Body of pancreas (tissue), 4 donors: Measurements from ENCODE around the gene ABHD12. TPM values are rescaled to one million over a fixed set of nuclear protein-coding genes. Genes with fewer than 3 reads are reported as not detected.

Source experiments
- ATAC-seq: fragments of 150-250 bp; one replicate; pipeline ENCODE4 v1.9.1; 2016
- DNase-seq, 4 donors: peaks; one replicate each; pipeline ENCODE4 v3.0.0-alpha.2; 2019
- H3K27ac ChIP-seq, 4 donors: fragments of 200-600 bp; sonication (generic); 1 replicate in 3 of 4; 2 replicates in 1 of 4; pipeline versions ENCODE4 v1.5.1 to v1.6.1; 2016 to 2019; ENCODE audit warnings: mild to moderate bottlenecking in 1 of 4, mixed read lengths in 1 of 4, moderate library complexity in 1 of 4
- H3K27me3 ChIP-seq, 2 donors: fragments of 200-600 bp; sonication (generic); one replicate each; pipeline ENCODE4 v1.6.0; 2016; ENCODE audit warnings: mild to moderate bottlenecking in 1 of 2
- H3K36me3 ChIP-seq, 2 donors: fragments of 200-600 bp; sonication (generic); replicated peaks in 1 of 2; 2 replicates each; pipeline ENCODE4 v1.5.1; 2016; ENCODE audit warnings: low read depth in 2 of 2; ENCODE audit not compliant: insufficient read depth in 1 of 2
- H3K4me1 ChIP-seq: fragments of 200-600 bp; sonication (generic); one replicate; pipeline ENCODE4 v1.6.0; 2016
- H3K4me3 ChIP-seq, 2 donors: fragments of 200-600 bp; sonication (generic); 1 replicate in 1 of 2; 2 replicates in 1 of 2; pipeline ENCODE4 v1.5.1; 2016 to 2019
- H3K9me3 ChIP-seq, 3 donors: fragments of 200-600 bp; sonication (generic); 1 replicate in 2 of 3; 2 replicates in 1 of 3; pipeline ENCODE4 v1.5.1; 2016
- POLR2A ChIP-seq, 3 donors: fragments of 450-650 bp; IDR thresholded peaks; one replicate each; pipeline ENCODE4 v1.6.1; 2016; ENCODE audit warnings: antibody characterized with exemption in 3 of 3, mild to moderate bottlenecking in 2 of 3
- WGBS, 2 donors: methylation state at CpG; one replicate each; pipeline ENCODE4 v1.1.5; 2017; 5-methylcytosine and 5-hydroxymethylcytosine counted together
- intact Hi-C: fragments of 100-400 bp; cut with DNase I; formaldehyde crosslinking; loops from one replicate; pipeline ENCODE4 v1.15.1; 2023
- total RNA-seq, 2 donors: library from RNA; depleted of rRNA; stranded (reverse); fragments of >200 nt; gene quantifications; one replicate each; pipeline ENCODE4 v1.1.0, GENCODE V29; 2016
- TF ChIP-seq, protein P1 (sequence below), 7 experiments: fragments of 450-650 bp in 4 of 7; fragments of 200-600 bp in 3 of 7; sonication (generic) in 3 of 7; IDR thresholded peaks; one replicate each; pipeline ENCODE4 v1.5.1; 2016 to 2019; ENCODE audit warnings: antibody characterized with exemption in 7 of 7

ABHD12 gene
- total RNA-seq, 2 donors from 2014 or later: 74.7 to 106 TPM

DNA sequence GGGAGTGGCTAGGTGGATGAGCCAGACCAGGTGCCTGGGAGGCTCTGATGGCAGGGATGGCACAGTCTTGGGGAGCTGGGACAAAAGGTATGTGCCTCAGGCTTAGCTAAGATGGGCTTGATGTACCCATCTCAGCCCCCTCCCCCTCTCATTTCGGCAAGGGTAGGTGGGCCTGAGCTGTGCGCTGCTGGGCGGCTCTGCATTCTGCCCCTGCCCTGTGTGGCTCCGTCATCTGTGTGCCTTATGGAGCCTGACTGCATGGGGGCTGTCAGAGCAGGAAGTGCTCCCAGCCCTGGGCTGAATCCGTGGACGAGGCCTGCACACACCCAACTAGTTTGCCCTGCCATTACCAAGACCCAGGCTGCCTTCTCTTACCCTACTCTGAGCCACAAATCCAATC lies 88.0 kb downstream of the ABHD12 start:
- 91 to 95% methylated on average over 5 to 6 of the region's 6 CpGs for WGBS, 2 donors
- Histone ChIP-seq H3K36me3 (peaks cover 0 to 15% of the 10 kb centered on the region in 2 donors), H3K27ac (no peak overlapping the region), H3K27me3 (no peaks in the 10 kb centered on the region), H3K4me1 (no peaks in the 10 kb centered on the region), H3K9me3 (no peaks in the 10 kb centered on the region), H3K4me3 (no peak overlapping the region)
- TF ChIP-seq POLR2A (IDR thresholded peaks at IDR 0.05): no peak
- TF ChIP-seq, protein P1, sequence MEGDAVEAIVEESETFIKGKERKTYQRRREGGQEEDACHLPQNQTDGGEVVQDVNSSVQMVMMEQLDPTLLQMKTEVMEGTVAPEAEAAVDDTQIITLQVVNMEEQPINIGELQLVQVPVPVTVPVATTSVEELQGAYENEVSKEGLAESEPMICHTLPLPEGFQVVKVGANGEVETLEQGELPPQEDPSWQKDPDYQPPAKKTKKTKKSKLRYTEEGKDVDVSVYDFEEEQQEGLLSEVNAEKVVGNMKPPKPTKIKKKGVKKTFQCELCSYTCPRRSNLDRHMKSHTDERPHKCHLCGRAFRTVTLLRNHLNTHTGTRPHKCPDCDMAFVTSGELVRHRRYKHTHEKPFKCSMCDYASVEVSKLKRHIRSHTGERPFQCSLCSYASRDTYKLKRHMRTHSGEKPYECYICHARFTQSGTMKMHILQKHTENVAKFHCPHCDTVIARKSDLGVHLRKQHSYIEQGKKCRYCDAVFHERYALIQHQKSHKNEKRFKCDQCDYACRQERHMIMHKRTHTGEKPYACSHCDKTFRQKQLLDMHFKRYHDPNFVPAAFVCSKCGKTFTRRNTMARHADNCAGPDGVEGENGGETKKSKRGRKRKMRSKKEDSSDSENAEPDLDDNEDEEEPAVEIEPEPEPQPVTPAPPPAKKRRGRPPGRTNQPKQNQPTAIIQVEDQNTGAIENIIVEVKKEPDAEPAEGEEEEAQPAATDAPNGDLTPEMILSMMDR (IDR thresholded peaks at IDR 0.05): no peak
- DNase-seq (no peak), ATAC-seq (no peak)
- intact Hi-C loops: no loop called here

GRCh38 chr20:25301357-25301920 lies 89.2 kb downstream of the ABHD12 start:
- no peak for ATAC-seq
- 86 to 96% methylated on average over 5 to 9 of the region's 9 CpGs for WGBS, 2 donors
- TF ChIP-seq POLR2A (IDR thresholded peaks at IDR 0.05): no peak
- TF ChIP-seq, protein P1 (IDR thresholded peaks at IDR 0.05): no peak

GRCh38 chr20:25300496-25301170 lies 90.0 kb downstream of the ABHD12 start:
- Histone ChIP-seq H3K27me3 (no peaks in the 10 kb centered on the region), H3K9me3 (no peaks in the 10 kb centered on the region), H3K4me1 (peaks cover 17% of the 10 kb centered on the region), H3K4me3 (no peak overlapping the region), H3K27ac (no peak overlapping the region), H3K36me3 (peaks cover 0 to 13% of the 10 kb centered on the region in 2 donors)
- 76 to 91% methylated on average over 3 to 13 of the region's 13 CpGs for WGBS, 2 donors
- ATAC-seq: no peak
- intact Hi-C loops: no loop called here
- no peak for TF ChIP-seq POLR2A (IDR thresholded peaks at IDR 0.05)
- TF ChIP-seq, protein P1 (IDR thresholded peaks at IDR 0.05): no peak
- no peak for DNase-seq

More at GRCh38 chr20:25301357-25301920, 89.2 kb downstream of the ABHD12 start:
- Histone ChIP-seq H3K4me1 (peaks cover 9% of the 10 kb centered on the region), H3K4me3 (no peak overlapping the region), H3K36me3 (peaks cover 0 to 13% of the 10 kb centered on the region in 2 donors), H3K27me3 (no peaks in the 10 kb centered on the region), H3K9me3 (no peaks in the 10 kb centered on the region), H3K27ac (no peak overlapping the region)
- intact Hi-C loops: no loop called here
- no peak for DNase-seq

DNA sequence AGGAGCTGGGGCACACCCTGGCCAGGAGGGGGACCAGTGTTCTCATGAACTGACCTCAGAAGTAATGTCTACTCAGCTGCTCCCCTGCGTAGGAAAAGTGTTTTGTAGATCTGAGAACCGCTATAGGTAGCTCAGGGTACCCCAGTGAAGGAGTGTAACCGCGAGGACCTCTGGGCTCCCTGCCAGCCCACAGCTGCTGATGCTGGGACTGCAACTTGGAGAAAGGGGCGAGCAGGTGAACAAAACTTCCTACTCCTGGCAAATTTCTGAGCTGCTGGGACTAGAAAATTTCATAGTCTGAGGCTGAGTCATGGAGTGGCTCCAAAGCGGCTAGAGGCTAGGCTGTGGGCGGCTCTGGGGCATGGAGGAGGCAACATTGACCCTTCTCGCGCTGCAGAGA lies 90.8 kb downstream of the ABHD12 start:
- 89 to 93% methylated on average over 9 of the region's 9 CpGs for WGBS, 2 donors
- ATAC-seq (no peak), DNase-seq (peak in 1 of 4 donors; percentile 39)
- Histone ChIP-seq H3K9me3 (no peaks in the 10 kb centered on the region), H3K4me1 (peaks cover 25% of the 10 kb centered on the region), H3K27ac (no peak overlapping the region), H3K27me3 (no peaks in the 10 kb centered on the region), H3K36me3 (peaks cover 0 to 13% of the 10 kb centered on the region in 2 donors), H3K4me3 (no peak overlapping the region)
- no peak for TF ChIP-seq POLR2A (IDR thresholded peaks at IDR 0.05)
- TF ChIP-seq, protein P1 (IDR thresholded peaks at IDR 0.05): no peak
- intact Hi-C loops: no loop called here
